ENCODE measurements around the gene KIRREL3.
"Not testable (repeated sequence)": the region's sequence is repeated elsewhere in the genome, so short reads cannot be mapped to it uniquely, and the experiment has no call there.

- TF ChIP-seq CTCF, POLR2A, POLR2AphosphoS5 (IDR thresholded peaks at IDR 0.05): not testable (repeated sequence)
Measured at GRCh38 chr11:126394634-126395072, 605.9 kb downstream of the KIRREL3 start.
